PC-3 (cell line): Measurements from ENCODE around the gene AQP4. TPM values are rescaled to one million over a fixed set of nuclear protein-coding genes. Genes with fewer than 3 reads are reported as not detected.

Experiments
- ATAC-seq: fragments of 200-7000 bp; cut with Tn5 transposase; 2 replicates; pipeline ENCODE4 v1.9.1; 2020; ENCODE audit warnings: mild to moderate bottlenecking, moderate library complexity
- BruUV-seq: library from RNA; stranded (reverse); fragments of 400-500 nt; replicated peaks from 2 replicates; lab custom pipeline; 2021; lab: Mats Ljungman, UMichigan
- CTCF ChIA-PET: fragments of 300-600 bp; sonication (Branson Sonifier 250); formaldehyde crosslinking; loops from one replicate; lab custom pipeline; 2022; ENCODE audit warnings: antibody characterized with exemption; lab: Charles Lee
- POLR2A ChIA-PET: fragments of 300-600 bp; sonication (Branson Sonifier 250); formaldehyde crosslinking; loops from one replicate; lab custom pipeline; 2022; ENCODE audit warnings: antibody characterized with exemption; ENCODE audit not compliant: unreplicated experiment; lab: Charles Lee
- DNase-seq: peaks from one replicate; pipeline ENCODE4 v3.0.0-alpha.2; 2015
- H2AFZ ChIP-seq: fragments of 300-600 bp; sonication (generic); 2 replicates; pipeline ENCODE4 v1.6.0; 2016; ENCODE audit warnings: antibody characterized with exemption, low read length
- H3F3A ChIP-seq: fragments of 300-600 bp; sonication (generic); one replicate; pipeline ENCODE4 v1.6.0; 2017; ENCODE audit warnings: antibody characterized with exemption, low read length, control low read depth, mild to moderate bottlenecking; ENCODE audit not compliant: unreplicated experiment
- H3K27ac ChIP-seq: fragments of 300-600 bp; sonication (generic); 2 replicates; pipeline ENCODE4 v1.5.1; 2016; ENCODE audit warnings: mild to moderate bottlenecking, low read length
- H3K27me3 ChIP-seq: fragments of 300-600 bp; sonication (generic); 2 replicates; pipeline ENCODE4 v1.6.1; 2016; ENCODE audit warnings: low read length, mixed read lengths
- H3K36me3 ChIP-seq: fragments of 300-600 bp; sonication (generic); 2 replicates; pipeline ENCODE4 v1.6.1; 2016; ENCODE audit warnings: low read depth, mixed run types, low read length, mixed read lengths
- H3K4me1 ChIP-seq: fragments of 300-600 bp; sonication (generic); 2 replicates; pipeline ENCODE4 v1.5.1; 2016; ENCODE audit warnings: low read length; ENCODE audit not compliant: insufficient read depth
- H3K4me2 ChIP-seq: fragments of 300-600 bp; sonication (generic); 2 replicates; pipeline ENCODE4 v1.6.0; 2016; ENCODE audit warnings: low read length
- H3K4me3 ChIP-seq: fragments of 300-600 bp; sonication (generic); 2 replicates; pipeline ENCODE4 v1.5.1; 2016; ENCODE audit warnings: mild to moderate bottlenecking, low read length, mixed read lengths
- H3K79me2 ChIP-seq: fragments of 300-600 bp; sonication (generic); 2 replicates; pipeline ENCODE4 v1.6.1; 2017; ENCODE audit warnings: low read length, mixed read lengths
- H3K9ac ChIP-seq: fragments of 300-600 bp; sonication (generic); 2 replicates; pipeline ENCODE4 v1.6.0; 2016; ENCODE audit warnings: mild to moderate bottlenecking, low read length
- H3K9me2 ChIP-seq: fragments of 300-600 bp; sonication (generic); replicated peaks from 2 replicates; pipeline ENCODE4 v1.6.1; 2016; ENCODE audit warnings: mixed run types, low read length, mixed read lengths
- H3K9me3 ChIP-seq: fragments of 300-600 bp; sonication (generic); 2 replicates; pipeline ENCODE4 v1.6.1; 2016; ENCODE audit warnings: low read length, mixed read lengths
- H4K20me1 ChIP-seq: fragments of 300-600 bp; sonication (generic); 2 replicates; pipeline ENCODE4 v1.6.1; 2016; ENCODE audit warnings: low read length, mixed read lengths
- EZH2 ChIP-seq: fragments of 300-600 bp; sonication (generic); IDR thresholded peaks from one replicate; pipeline ENCODE4 v1.6.1; 2017; ENCODE audit warnings: antibody characterized with exemption, mild to moderate bottlenecking, low read length; ENCODE audit not compliant: unreplicated experiment
- EZH2phosphoT487 ChIP-seq: fragments of 300-600 bp; sonication (generic); IDR thresholded peaks from 2 replicates; pipeline ENCODE4 v1.6.1; 2018; ENCODE audit warnings: mild to moderate bottlenecking, antibody characterized with exemption, low read length, borderline replicate concordance
- intact Hi-C: fragments of 100-400 bp; cut with micrococcal nuclease; formaldehyde crosslinking; loops from 2 replicates; pipeline ENCODE4 v1.9.0; 2023
- total RNA-seq: library from RNA; depleted of rRNA; stranded (reverse); fragments of >200 nt; gene quantifications from 2 replicates; pipeline ENCODE4 v1.2.3, GENCODE V29; 2014
- TF ChIP-seq, protein P1 (sequence below): fragments of 300-600 bp; sonication (generic); conservative IDR thresholded peaks from 2 replicates; pipeline ENCODE4 v1.5.1; 2017; ENCODE audit warnings: antibody characterized with exemption, low read depth, mild to moderate bottlenecking, low read length

The AQP4 gene
- total RNA-seq, 1 experiment from 2014 or later: not detected

DNA sequence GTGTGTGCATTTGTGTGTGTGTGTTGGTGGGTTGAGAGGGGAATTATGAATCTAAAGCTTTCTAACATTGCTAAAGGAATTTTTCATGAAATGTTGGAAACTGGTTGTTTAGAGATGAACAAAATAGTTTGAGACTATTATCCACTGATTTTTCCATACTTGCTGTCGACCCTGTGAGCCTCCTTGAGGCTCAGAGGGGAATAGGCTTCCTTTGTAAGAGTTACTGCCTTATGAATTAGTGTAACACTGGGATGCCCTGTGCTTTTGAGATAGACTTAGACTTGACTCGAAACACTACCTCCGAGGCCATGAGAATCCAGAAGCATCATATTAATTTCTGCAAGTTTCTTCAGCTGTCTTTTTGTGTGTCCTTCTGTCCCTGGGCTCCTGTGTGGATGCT is 37.9 kb downstream of the AQP4 start:
- Histone ChIP-seq H2AFZ (no peak overlapping the region), H3K36me3 (no peaks in the 10 kb centered on the region), H4K20me1 (no peaks in the 10 kb centered on the region), H3K9me3 (no peaks in the 10 kb centered on the region), H3K9me2 (no peaks in the 10 kb centered on the region), H3K27ac (no peak overlapping the region), H3K27me3 (peaks cover 62% of the 10 kb centered on the region), H3K79me2 (no peaks in the 10 kb centered on the region), H3K4me3 (no peak overlapping the region), H3K4me2 (no peak overlapping the region), H3K9ac (no peak overlapping the region), H3K4me1 (no peaks in the 10 kb centered on the region), H3F3A (no peaks in the 10 kb centered on the region)
- ChIA-PET POLR2A (no interaction called here), CTCF (no interaction called here)
- BruUV-seq: no TSS peak
- intact Hi-C loops: no loop called here
- DNase-seq (no peak), ATAC-seq (no peak)
- TF ChIP-seq, protein P1, sequence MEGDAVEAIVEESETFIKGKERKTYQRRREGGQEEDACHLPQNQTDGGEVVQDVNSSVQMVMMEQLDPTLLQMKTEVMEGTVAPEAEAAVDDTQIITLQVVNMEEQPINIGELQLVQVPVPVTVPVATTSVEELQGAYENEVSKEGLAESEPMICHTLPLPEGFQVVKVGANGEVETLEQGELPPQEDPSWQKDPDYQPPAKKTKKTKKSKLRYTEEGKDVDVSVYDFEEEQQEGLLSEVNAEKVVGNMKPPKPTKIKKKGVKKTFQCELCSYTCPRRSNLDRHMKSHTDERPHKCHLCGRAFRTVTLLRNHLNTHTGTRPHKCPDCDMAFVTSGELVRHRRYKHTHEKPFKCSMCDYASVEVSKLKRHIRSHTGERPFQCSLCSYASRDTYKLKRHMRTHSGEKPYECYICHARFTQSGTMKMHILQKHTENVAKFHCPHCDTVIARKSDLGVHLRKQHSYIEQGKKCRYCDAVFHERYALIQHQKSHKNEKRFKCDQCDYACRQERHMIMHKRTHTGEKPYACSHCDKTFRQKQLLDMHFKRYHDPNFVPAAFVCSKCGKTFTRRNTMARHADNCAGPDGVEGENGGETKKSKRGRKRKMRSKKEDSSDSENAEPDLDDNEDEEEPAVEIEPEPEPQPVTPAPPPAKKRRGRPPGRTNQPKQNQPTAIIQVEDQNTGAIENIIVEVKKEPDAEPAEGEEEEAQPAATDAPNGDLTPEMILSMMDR: 0 out of 2 replicates have a peak, but pooled peaks have one; percentile 16
- TF ChIP-seq EZH2: no peak

DNA sequence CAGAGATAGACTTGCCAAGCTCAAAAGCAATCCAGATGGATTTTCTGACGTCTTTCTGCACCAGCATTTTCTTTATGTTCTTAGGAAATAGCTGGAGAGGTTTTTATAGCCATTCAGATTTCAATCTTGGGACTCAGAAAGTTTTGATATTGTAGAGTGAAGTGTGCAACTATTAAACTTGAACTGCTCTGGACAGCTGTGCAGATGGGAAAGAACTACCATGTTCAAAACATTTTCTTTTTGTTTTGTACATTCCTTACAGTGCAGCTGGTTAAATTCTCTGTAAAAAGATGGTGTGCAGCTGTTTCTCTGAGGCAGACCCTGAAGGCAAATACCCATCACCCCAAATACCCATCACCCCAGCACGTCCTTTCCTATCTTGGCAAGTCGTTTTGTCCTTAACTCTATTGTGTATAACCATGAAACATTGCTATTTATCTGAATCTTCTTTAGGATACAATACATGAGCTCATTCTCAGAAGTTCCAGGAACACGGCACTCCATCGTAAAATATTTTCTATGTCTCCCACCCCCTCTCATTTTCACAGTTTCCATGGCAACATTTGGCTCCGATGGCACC is 38.8 kb downstream of the AQP4 start:
- Histone ChIP-seq H3K9me3 (no peaks in the 10 kb centered on the region), H3K79me2 (no peaks in the 10 kb centered on the region), H3K27me3 (peaks cover 55% of the 10 kb centered on the region), H3K4me3 (no peak overlapping the region), H3K4me1 (no peaks in the 10 kb centered on the region), H3K36me3 (no peaks in the 10 kb centered on the region), H4K20me1 (no peaks in the 10 kb centered on the region), H3K9ac (no peak overlapping the region), H2AFZ (no peak overlapping the region), H3K27ac (no peak overlapping the region), H3K4me2 (no peak overlapping the region), H3F3A (no peaks in the 10 kb centered on the region), H3K9me2 (no peaks in the 10 kb centered on the region)
- no TSS peak for BruUV-seq
- no peak for TF ChIP-seq EZH2
- TF ChIP-seq, protein P1: no peak
- TF ChIP-seq EZH2phosphoT487: no peak
- DNase-seq (no peak), ATAC-seq (no peak)
- intact Hi-C loops: no loop called here
- ChIA-PET CTCF (no interaction called here), POLR2A (no interaction called here)

DNA sequence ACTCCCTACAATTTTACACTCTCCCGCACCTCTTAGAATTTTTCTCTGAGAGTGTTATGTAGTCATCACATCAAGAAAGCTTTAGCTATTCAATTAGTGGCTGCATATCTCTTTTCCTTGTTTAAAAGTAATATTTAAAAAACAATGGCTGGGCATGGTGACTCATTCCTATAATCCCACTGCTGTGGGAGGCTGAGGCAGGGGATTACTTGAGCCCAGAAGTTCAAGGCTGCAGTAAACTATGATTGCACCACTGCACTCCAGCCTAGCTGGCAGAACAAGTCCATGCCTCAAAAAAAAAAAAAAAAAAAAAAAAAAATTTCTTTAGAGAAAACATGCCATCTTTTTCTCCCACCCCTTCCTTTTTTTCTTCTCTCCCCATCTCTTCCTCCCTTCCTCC is 44.3 kb downstream of the AQP4 start:
- ATAC-seq (no peak), DNase-seq (no peak)
- peaks cover 27% of the 10 kb centered on the region for H3K27me3 ChIP-seq
- no peaks in the 10 kb centered on the region for H3K36me3 ChIP-seq
- ChIA-PET POLR2A (no interaction called here), CTCF (interaction anchor here (0.5 kb wide), 1 partner anchor 801 kb away, joined by 4 read pairs; no protein-coding TSS in a partner anchor)
- H3K9ac ChIP-seq: no peak overlapping the region
- H3K4me2 ChIP-seq: no peak overlapping the region
- BruUV-seq: no TSS peak
- intact Hi-C loops: no loop called here
- H4K20me1 ChIP-seq: no peaks in the 10 kb centered on the region
- no peak overlapping the region for H3K4me3 ChIP-seq
- H3K4me1 ChIP-seq: no peaks in the 10 kb centered on the region
- H3K9me3 ChIP-seq: 0 out of 2 replicates have a peak, but pooled peaks cover 8% of the 10 kb centered on the region
- H3F3A ChIP-seq: no peaks in the 10 kb centered on the region
- no peaks in the 10 kb centered on the region for H3K79me2 ChIP-seq
- no peak overlapping the region for H2AFZ ChIP-seq
- TF ChIP-seq, protein P1: no peak
- TF ChIP-seq EZH2phosphoT487 (no peak), EZH2 (no peak)
- H3K27ac ChIP-seq: no peak overlapping the region
- H3K9me2 ChIP-seq: no peaks in the 10 kb centered on the region
